Measurements from ENCODE around the gene CHPF. TPM values are rescaled to one million over a fixed set of nuclear protein-coding genes. Genes with fewer than 3 reads are reported as not detected.

Gene CHPF
- total RNA-seq, 1 experiment from 2014 or later, result 78.2 TPM

DNA sequence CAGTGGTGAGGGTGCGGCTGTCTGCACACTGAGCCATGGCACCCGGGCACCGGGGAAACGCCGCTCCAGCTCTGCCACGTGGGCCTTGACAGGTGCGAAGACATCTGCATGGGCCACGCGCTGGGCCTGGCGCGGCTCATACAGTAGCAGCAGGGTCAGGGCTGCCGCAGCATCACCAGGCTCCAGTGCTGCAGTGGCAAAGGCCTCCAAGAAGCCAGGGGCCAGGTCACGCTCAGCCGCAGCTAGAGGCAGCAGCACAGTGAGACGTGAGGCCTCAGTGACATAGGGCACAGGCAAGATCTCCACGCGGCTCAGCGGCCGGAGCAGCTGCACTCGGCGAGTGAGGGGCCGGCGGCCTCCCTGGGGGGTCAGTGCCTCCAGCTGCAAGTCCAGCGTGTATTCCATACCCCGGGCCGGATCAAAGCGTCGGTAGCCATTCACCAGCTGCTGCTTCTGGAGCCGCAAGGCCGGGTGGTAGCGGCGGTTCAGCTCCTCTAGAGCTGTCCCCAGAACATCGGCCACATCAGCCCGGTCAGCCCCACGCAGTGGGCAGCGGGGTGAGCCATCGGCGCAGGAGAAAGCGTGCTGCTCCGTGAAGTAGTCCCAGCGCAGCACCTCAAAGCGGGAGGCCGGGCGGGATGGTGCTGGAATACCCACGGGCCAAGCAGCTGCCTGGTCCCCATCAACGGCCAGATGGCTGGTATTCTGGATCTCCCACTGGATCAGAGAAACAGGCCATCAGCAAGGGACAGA is 3.5 kb downstream of the CHPF start:
- no peak for TF ChIP-seq EZH2 (IDR thresholded peaks at IDR 0.05; ENCODE audit: low read depth)
- TF ChIP-seq, protein P1, sequence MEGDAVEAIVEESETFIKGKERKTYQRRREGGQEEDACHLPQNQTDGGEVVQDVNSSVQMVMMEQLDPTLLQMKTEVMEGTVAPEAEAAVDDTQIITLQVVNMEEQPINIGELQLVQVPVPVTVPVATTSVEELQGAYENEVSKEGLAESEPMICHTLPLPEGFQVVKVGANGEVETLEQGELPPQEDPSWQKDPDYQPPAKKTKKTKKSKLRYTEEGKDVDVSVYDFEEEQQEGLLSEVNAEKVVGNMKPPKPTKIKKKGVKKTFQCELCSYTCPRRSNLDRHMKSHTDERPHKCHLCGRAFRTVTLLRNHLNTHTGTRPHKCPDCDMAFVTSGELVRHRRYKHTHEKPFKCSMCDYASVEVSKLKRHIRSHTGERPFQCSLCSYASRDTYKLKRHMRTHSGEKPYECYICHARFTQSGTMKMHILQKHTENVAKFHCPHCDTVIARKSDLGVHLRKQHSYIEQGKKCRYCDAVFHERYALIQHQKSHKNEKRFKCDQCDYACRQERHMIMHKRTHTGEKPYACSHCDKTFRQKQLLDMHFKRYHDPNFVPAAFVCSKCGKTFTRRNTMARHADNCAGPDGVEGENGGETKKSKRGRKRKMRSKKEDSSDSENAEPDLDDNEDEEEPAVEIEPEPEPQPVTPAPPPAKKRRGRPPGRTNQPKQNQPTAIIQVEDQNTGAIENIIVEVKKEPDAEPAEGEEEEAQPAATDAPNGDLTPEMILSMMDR (conservative IDR thresholded peaks at IDR 0.05), result no peak
- Histone ChIP-seq H2AFZ (no peak overlapping the region), H3K4me1 (replicated peaks; ENCODE audit: insufficient read depth) (no peaks in the 10 kb centered on the region; the same call in 1 of the 2 replicates), H3K36me3 (ENCODE audit: low read depth) (peaks cover 10% of the 10 kb centered on the region), H3F3A (ENCODE audit: insufficient read depth, low read depth) (peaks cover 17% of the 10 kb centered on the region; the same call in 1 of the 2 replicates), H4K20me1 (ENCODE audit: insufficient read depth) (peaks cover 23% of the 10 kb centered on the region), H3K4me3 (no peak overlapping the region), H3K4me2 (no peak overlapping the region), H3K27me3 (ENCODE audit: insufficient read depth, low read depth) (no peaks in the 10 kb centered on the region), H3K9me3 (ENCODE audit: insufficient read depth, low read depth) (no peaks in the 10 kb centered on the region), H3K9me2 (ENCODE audit: insufficient read depth) (no peaks in the 10 kb centered on the region), H3K79me2 (ENCODE audit: low read depth) (peaks cover 17% of the 10 kb centered on the region), H3K27ac (no peak overlapping the region)
- intact Hi-C loops (cut with micrococcal nuclease; ENCODE audit: unreplicated experiment), result no loop called here
- ChIA-PET CTCF (interaction anchor here (0.5 kb wide), 1 partner anchor 150 kb away, joined by 5 read pairs; no protein-coding TSS in a partner anchor), POLR2A (ENCODE audit: unreplicated experiment) (interaction anchor here (0.6 kb wide), 1 partner anchor 105 kb away, joined by 6 read pairs; no protein-coding TSS in a partner anchor)
- no TSS peak for BruUV-seq (replicated peaks)
- DNase-seq, result no peak

- Histone ChIP-seq H3K9me3 (ENCODE audit: insufficient read depth, low read depth) (no peaks in the 10 kb centered on the region), H4K20me1 (ENCODE audit: insufficient read depth) (peaks cover 23% of the 10 kb centered on the region), H3K9me2 (ENCODE audit: insufficient read depth) (no peaks in the 10 kb centered on the region), H3K79me2 (ENCODE audit: low read depth) (peaks cover 17% of the 10 kb centered on the region), H3K4me3 (no peak overlapping the region), H3K4me1 (replicated peaks; ENCODE audit: insufficient read depth) (no peaks in the 10 kb centered on the region; the same call in 1 of the 2 replicates), H2AFZ (no peak overlapping the region), H3K27me3 (ENCODE audit: insufficient read depth, low read depth) (no peaks in the 10 kb centered on the region), H3K4me2 (no peak overlapping the region), H3K36me3 (ENCODE audit: low read depth) (peaks cover 10% of the 10 kb centered on the region), H3K27ac (no peak overlapping the region), H3F3A (ENCODE audit: insufficient read depth, low read depth) (peaks cover 17% of the 10 kb centered on the region; the same call in 1 of the 2 replicates)
- no TSS peak for BruUV-seq (replicated peaks)
- intact Hi-C loops (cut with micrococcal nuclease; ENCODE audit: unreplicated experiment), result no loop called here
- CTCF ChIA-PET, result no interaction called here
- DNase-seq, result no peak
- POLR2A ChIA-PET (ENCODE audit: unreplicated experiment), result interaction anchor here (0.6 kb wide), 1 partner anchor 106 kb away, joined by 6 read pairs; no protein-coding TSS in a partner anchor
- TF ChIP-seq, protein P1 (conservative IDR thresholded peaks at IDR 0.05), result no peak
- no peak for TF ChIP-seq EZH2 (IDR thresholded peaks at IDR 0.05; ENCODE audit: low read depth)
Measured at GRCh38 chr2:219538956-219539788, 4.4 kb downstream of the CHPF start.

GRCh38 chr2:219538504-219538951 is 5.1 kb downstream of the CHPF start:
- intact Hi-C loops (cut with micrococcal nuclease; ENCODE audit: unreplicated experiment), result no loop called here
- no peak overlapping the region for H3K4me2 ChIP-seq
- H3K9me3 ChIP-seq (ENCODE audit: insufficient read depth, low read depth), result no peaks in the 10 kb centered on the region
- H3K36me3 ChIP-seq (ENCODE audit: low read depth), result peaks cover 10% of the 10 kb centered on the region
- H3K27ac ChIP-seq, result no peak overlapping the region
- CTCF ChIA-PET, result no interaction called here
- DNase-seq, result no peak
- H3K4me3 ChIP-seq, result no peak overlapping the region
- no peaks in the 10 kb centered on the region for H3K27me3 ChIP-seq (ENCODE audit: insufficient read depth, low read depth)
- BruUV-seq (replicated peaks), result no TSS peak
- POLR2A ChIA-PET (ENCODE audit: unreplicated experiment), result no interaction called here
- H4K20me1 ChIP-seq (ENCODE audit: insufficient read depth), result peaks cover 23% of the 10 kb centered on the region
- H3F3A ChIP-seq (ENCODE audit: insufficient read depth, low read depth), result peaks cover 17% of the 10 kb centered on the region; the same call in 1 of the 2 replicates
- no peaks in the 10 kb centered on the region for H3K9me2 ChIP-seq (ENCODE audit: insufficient read depth)
- H3K4me1 ChIP-seq (replicated peaks; ENCODE audit: insufficient read depth), result no peaks in the 10 kb centered on the region; the same call in 1 of the 2 replicates
- peaks cover 17% of the 10 kb centered on the region for H3K79me2 ChIP-seq (ENCODE audit: low read depth)
- no peak overlapping the region for H2AFZ ChIP-seq
- no peak for TF ChIP-seq EZH2 (IDR thresholded peaks at IDR 0.05; ENCODE audit: low read depth)
- TF ChIP-seq, protein P1 (conservative IDR thresholded peaks at IDR 0.05), result no peak
